GM12878 (cell line): ENCODE results near the gene CETP. TPM values are rescaled to one million over a fixed set of nuclear protein-coding genes. Genes with fewer than 3 reads are reported as not detected.

Experiments used
- CUX1 ChIP-seq: IDR thresholded peaks from 2 replicates; pipeline ENCODE4 v1.6.1; 2012; ENCODE audit warnings: improper control_type of control experiment, low read depth, low read length; ENCODE audit not compliant: insufficient replicate concordance
- MLLT1 ChIP-seq: fragments of 450-650 bp; IDR thresholded peaks from 2 replicates; pipeline ENCODE4 v1.6.1; 2016; ENCODE audit warnings: mild to moderate bottlenecking
- NR2F1 ChIP-seq: fragments of 450-650 bp; conservative IDR thresholded peaks from 2 replicates; pipeline ENCODE4 v1.6.1; 2017; ENCODE audit warnings: mild to moderate bottlenecking
- SMARCA5 ChIP-seq: fragments of 450-650 bp; IDR thresholded peaks from 2 replicates; pipeline ENCODE4 v1.6.1; 2017; ENCODE audit warnings: mild to moderate bottlenecking
- SRF ChIP-seq, 2 experiments: IDR thresholded peaks; 2 replicates each; pipeline ENCODE4 v1.6.1; 2011; ENCODE audit warnings: low read depth in 2 of 2, low read length in 2 of 2, mild to moderate bottlenecking in 1 of 2, moderate library complexity in 1 of 2
- ZNF274 ChIP-seq: IDR thresholded peaks from one replicate; pipeline ENCODE4 v1.8.0; 2011; ENCODE audit not compliant: insufficient read length, insufficient read depth
- ZNF622 ChIP-seq: fragments of 450-650 bp; IDR thresholded peaks from 2 replicates; pipeline ENCODE4 v1.6.1; 2017; ENCODE audit warnings: mild to moderate bottlenecking, inconsistent platforms
- polyA plus RNA-seq, 11 experiments: library from polyadenylated mRNA; depleted of rRNA in 4 of 11; unstranded in 6 of 11; stranded (reverse) in 5 of 11; fragments of >200 nt; fragmentation: Nextera tagmentation in 4 of 11; fragmentation: Illumina TruSeq in 1 of 11; extraction: Ambion mirVana in 4 of 11; extraction: Trizol in 1 of 11; gene quantifications; 1 replicate in 1 of 11; 2 replicates in 10 of 11; pipeline versions ENCODE4 v1.2.1 to v1.2.3, GENCODE V29; 2011 to 2016; ENCODE audit warnings: inconsistent platforms in 2 of 11, missing spikeins in 2 of 11, low read depth in 1 of 11
- total RNA-seq, 4 experiments: library from RNA; depleted of rRNA in 3 of 4; stranded (reverse); fragments of >200 nt in 3 of 4; fragmentation: Illumina TruSeq in 1 of 4; extraction: Trizol in 1 of 4; gene quantifications; 2 replicates each; pipeline versions ENCODE4 v1.2.1 to v1.2.3, GENCODE V29; 2013 to 2021

Gene CETP
- total and polyA plus RNA-seq, 10 of the 15 experiments (the other 5 are each of a cell fraction or from before 2014, with no cell fraction given), result 1.2 to 6.4 (median 2.1) TPM

- no peak for TF ChIP-seq CUX1
- no peak for TF ChIP-seq SMARCA5
- no peak for TF ChIP-seq ZNF622
- no peak for TF ChIP-seq SRF (IDR thresholded peaks at IDR 0.05; ENCODE audit: low read depth in 2 of 2, low read length in 2 of 2)
- no peak for TF ChIP-seq ZNF274
- TF ChIP-seq MLLT1, result no peak
- peak; percentile 31; the same call in 1 of the 2 replicates for TF ChIP-seq NR2F1
Measured at GRCh38 chr16:56989988-56990387, 28.2 kb downstream of the CETP start (continued).
